GM12891 (cell line): ENCODE data around the gene CFAP410.
"Not testable (repeated sequence)": the region's sequence is repeated elsewhere in the genome, so short reads cannot be mapped to it uniquely, and the experiment has no call there.

ENCODE experiments used
- DNase-seq: peaks from one replicate; pipeline ENCODE4 v3.0.0; 2011; ENCODE audit warnings: low spot score; ENCODE audit not compliant: insufficient read length
- FAIRE-seq: peaks from 2 replicates; lab custom pipeline; 2011; peaks lifted over from hg19 to GRCh38; lab: Jason Lieb, UNC
- PAX5 ChIP-seq: IDR thresholded peaks from 2 replicates; pipeline ENCODE4 v1.6.1; 2011; ENCODE audit warnings: low read length, moderate library complexity, mild to moderate bottlenecking; ENCODE audit not compliant: insufficient read depth, severe bottlenecking
- POLR2A ChIP-seq: IDR thresholded peaks from 2 replicates; pipeline ENCODE4 v1.6.1; 2011; ENCODE audit warnings: low read depth, low read length, control low read depth
- POLR2AphosphoS5 ChIP-seq: IDR thresholded peaks from 2 replicates; pipeline ENCODE4 v1.6.1; 2011; ENCODE audit warnings: low read depth, low read length, control low read depth
- POU2F2 ChIP-seq: IDR thresholded peaks from 2 replicates; pipeline ENCODE4 v1.6.1; 2011; ENCODE audit warnings: low read depth, mild to moderate bottlenecking, control low read depth, low read length, moderate library complexity
- SPI1 ChIP-seq: IDR thresholded peaks from 2 replicates; pipeline ENCODE4 v1.6.1; 2011; ENCODE audit warnings: low read depth, low read length, control low read depth
- TAF1 ChIP-seq: IDR thresholded peaks from 2 replicates; pipeline ENCODE4 v1.6.1; 2011; ENCODE audit warnings: low read depth, low read length, control low read depth

Gene CFAP410

GRCh38 chr21:44312716-44313115 is 26.5 kb downstream of the CFAP410 start:
- TF ChIP-seq POU2F2, result no peak
- no peak for TF ChIP-seq PAX5
- TF ChIP-seq TAF1, result no peak
- TF ChIP-seq POLR2A, result no peak
- no peak for TF ChIP-seq SPI1
- no peak for TF ChIP-seq POLR2AphosphoS5
- no peak for FAIRE-seq
- no peak for DNase-seq

GRCh38 chr21:44312089-44312488 is 27.1 kb downstream of the CFAP410 start:
- no peak for FAIRE-seq
- 0 out of 2 replicates have a peak, but pooled peaks have one; percentile 10 for TF ChIP-seq POLR2AphosphoS5
- no peak for TF ChIP-seq SPI1
- DNase-seq, result no peak

- TF ChIP-seq POU2F2, result peak; percentile 32; the same call in 1 of the 2 replicates
- no peak for TF ChIP-seq POLR2A
- DNase-seq (no peak), FAIRE-seq (peak; percentile 62)
Measured at GRCh38 chr21:44310628-44311507, 28.3 kb downstream of the CFAP410 start.

GRCh38 chr21:44306936-44307704 is 32.1 kb downstream of the CFAP410 start:
- FAIRE-seq (no peak), DNase-seq (no peak)
- no peak for TF ChIP-seq SPI1
- TF ChIP-seq PAX5, result no peak
- TF ChIP-seq POLR2AphosphoS5, result no peak
- TF ChIP-seq POU2F2, result no peak
- TF ChIP-seq POLR2A, result no peak
- TF ChIP-seq TAF1, result no peak

- no peak for DNase-seq
- FAIRE-seq, result no peak
- TF ChIP-seq POU2F2, result no peak
- TF ChIP-seq POLR2AphosphoS5, result no peak
- no peak for TF ChIP-seq PAX5
- TF ChIP-seq SPI1, result peak; percentile 43
Measured at GRCh38 chr21:44305691-44306090, 33.5 kb downstream of the CFAP410 start.

- peak; percentile 52 for FAIRE-seq
- DNase-seq, result peak; percentile 66
- no peak for TF ChIP-seq POLR2A
- TF ChIP-seq POU2F2, result no peak
- no peak for TF ChIP-seq POLR2AphosphoS5
- TF ChIP-seq SPI1, result no peak
- no peak for TF ChIP-seq PAX5
- no peak for TF ChIP-seq TAF1
Measured at GRCh38 chr21:44304877-44305293, 34.3 kb downstream of the CFAP410 start.

GRCh38 chr21:44304011-44304616 is 35.1 kb downstream of the CFAP410 start:
- TF ChIP-seq POLR2A, result no peak
- no peak for TF ChIP-seq POU2F2
- TF ChIP-seq SPI1, result no peak
- no peak for TF ChIP-seq TAF1
- TF ChIP-seq POLR2AphosphoS5, result no peak
- no peak for TF ChIP-seq PAX5

GRCh38 chr21:44303490-44303981 is 35.7 kb downstream of the CFAP410 start:
- DNase-seq, result no peak

More at GRCh38 chr21:44304011-44304616, 35.1 kb downstream of the CFAP410 start:
- FAIRE-seq (no peak), DNase-seq (no peak)

GRCh38 chr21:44302573-44303401 is 36.4 kb downstream of the CFAP410 start:
- DNase-seq, FAIRE-seq: not testable (repeated sequence)

More at GRCh38 chr21:44303490-44303981, 35.7 kb downstream of the CFAP410 start:
- FAIRE-seq, result no peak
- TF ChIP-seq TAF1, result no peak
- TF ChIP-seq POLR2A, result no peak
- no peak for TF ChIP-seq PAX5
- no peak for TF ChIP-seq POU2F2
- TF ChIP-seq SPI1, result no peak
- TF ChIP-seq POLR2AphosphoS5, result no peak
